ENCODE measurements around the gene MAT1A. TPM values are rescaled to one million over a fixed set of nuclear protein-coding genes. Genes with fewer than 3 reads are reported as not detected.

The MAT1A gene
- total and polyA plus RNA-seq, 10 donors = 0.05 to 0.76 TPM; not detected in 8

DNA sequence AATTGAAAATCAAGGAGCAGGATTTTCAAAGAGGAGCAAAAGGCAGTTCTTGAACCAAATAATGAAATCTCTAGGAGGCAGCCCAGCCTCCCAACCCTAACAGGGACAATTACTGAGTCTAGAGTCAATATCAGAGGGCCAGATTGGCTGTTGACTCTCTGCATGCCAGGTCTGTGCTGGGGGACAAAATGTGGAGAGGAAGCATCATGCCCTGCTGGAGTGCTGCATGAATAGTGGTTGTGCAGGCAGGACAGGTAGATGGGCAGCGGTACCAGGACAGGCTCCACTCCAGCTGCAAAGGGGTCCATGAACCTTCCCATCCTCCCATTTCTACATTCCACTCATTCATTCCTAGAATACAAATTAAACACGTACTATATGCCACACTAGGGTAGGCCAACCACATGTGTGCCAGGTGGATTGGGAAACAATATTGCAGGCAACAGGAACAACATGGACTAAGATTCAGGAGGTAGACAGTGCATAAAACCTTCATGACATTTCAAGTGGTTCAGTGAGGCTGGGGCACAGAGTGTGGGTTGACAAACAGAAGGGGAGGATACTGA, 30.4 kb upstream of the MAT1A start:
- 85 to 97% (median 95%) methylated on average over 2 of the region's 2 CpGs for WGBS, 5 donors

GRCh38 chr10:80319318-80319717, 29.9 kb upstream of the MAT1A start:
- TF ChIP-seq, protein P1, sequence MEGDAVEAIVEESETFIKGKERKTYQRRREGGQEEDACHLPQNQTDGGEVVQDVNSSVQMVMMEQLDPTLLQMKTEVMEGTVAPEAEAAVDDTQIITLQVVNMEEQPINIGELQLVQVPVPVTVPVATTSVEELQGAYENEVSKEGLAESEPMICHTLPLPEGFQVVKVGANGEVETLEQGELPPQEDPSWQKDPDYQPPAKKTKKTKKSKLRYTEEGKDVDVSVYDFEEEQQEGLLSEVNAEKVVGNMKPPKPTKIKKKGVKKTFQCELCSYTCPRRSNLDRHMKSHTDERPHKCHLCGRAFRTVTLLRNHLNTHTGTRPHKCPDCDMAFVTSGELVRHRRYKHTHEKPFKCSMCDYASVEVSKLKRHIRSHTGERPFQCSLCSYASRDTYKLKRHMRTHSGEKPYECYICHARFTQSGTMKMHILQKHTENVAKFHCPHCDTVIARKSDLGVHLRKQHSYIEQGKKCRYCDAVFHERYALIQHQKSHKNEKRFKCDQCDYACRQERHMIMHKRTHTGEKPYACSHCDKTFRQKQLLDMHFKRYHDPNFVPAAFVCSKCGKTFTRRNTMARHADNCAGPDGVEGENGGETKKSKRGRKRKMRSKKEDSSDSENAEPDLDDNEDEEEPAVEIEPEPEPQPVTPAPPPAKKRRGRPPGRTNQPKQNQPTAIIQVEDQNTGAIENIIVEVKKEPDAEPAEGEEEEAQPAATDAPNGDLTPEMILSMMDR (IDR thresholded peaks at IDR 0.05 in 8 of 11, conservative IDR thresholded peaks at IDR 0.05 in 3 of 11) = no peak
- TF ChIP-seq POLR2AphosphoS5 (IDR thresholded peaks at IDR 0.05) (no peak), POLR2A (IDR thresholded peaks at IDR 0.05) (no peak)
- no peaks in the 10 kb centered on the region for H3K4me1 ChIP-seq
- WGBS, 5 donors = 86 to 98% (median 91%) methylated on average over 2 of the region's 2 CpGs
- H3K36me3 ChIP-seq = no peaks in the 10 kb centered on the region
- H3K27me3 ChIP-seq (replicated peaks in 1 of 7) = no peaks in the 10 kb centered on the region
- no peak overlapping the region for H3K27ac ChIP-seq
- H3K4me3 ChIP-seq = no peak overlapping the region
- H3K9me3 ChIP-seq = no peaks in the 10 kb centered on the region
- intact Hi-C loops (cut with DNase I; ENCODE audit: low total_unique reads) = no loop called here
- no peak for DNase-seq

More for the DNA sequence above, 30.4 kb upstream of the MAT1A start:
- Histone ChIP-seq H3K27ac (no peak overlapping the region), H3K4me1 (no peaks in the 10 kb centered on the region), H3K9me3 (no peaks in the 10 kb centered on the region), H3K4me3 (no peak overlapping the region), H3K36me3 (no peaks in the 10 kb centered on the region), H3K27me3 (replicated peaks in 1 of 7) (no peaks in the 10 kb centered on the region)
- intact Hi-C loops (cut with DNase I; ENCODE audit: low total_unique reads) = no loop called here
- no peak for TF ChIP-seq POLR2AphosphoS5 (IDR thresholded peaks at IDR 0.05)
- no peak for TF ChIP-seq POLR2A (IDR thresholded peaks at IDR 0.05)
- TF ChIP-seq, protein P1 (IDR thresholded peaks at IDR 0.05 in 8 of 11, conservative IDR thresholded peaks at IDR 0.05 in 3 of 11) = no peak
- DNase-seq = no peak

DNA sequence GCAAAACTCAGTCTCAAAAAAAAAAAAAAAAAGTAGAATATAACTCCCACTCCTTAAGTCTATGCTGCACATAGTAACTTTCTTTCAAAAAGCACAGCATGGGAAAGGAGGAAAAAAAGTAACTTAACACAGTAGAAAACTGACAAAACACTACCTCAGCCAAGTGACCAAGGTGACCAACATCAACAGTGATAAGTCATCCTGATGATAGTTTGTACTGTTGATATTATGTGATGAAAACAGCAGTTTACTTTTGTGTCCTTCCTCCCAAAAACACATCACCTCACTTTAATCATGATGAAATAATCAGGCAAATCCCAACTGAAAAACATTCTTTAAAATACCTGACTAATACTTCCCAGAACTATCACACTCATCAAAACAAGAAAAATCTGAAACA, 29.3 kb upstream of the MAT1A start:
- no peaks in the 10 kb centered on the region for H3K9me3 ChIP-seq
- H3K36me3 ChIP-seq = no peaks in the 10 kb centered on the region
- H3K27me3 ChIP-seq (replicated peaks in 1 of 7) = no peaks in the 10 kb centered on the region
- H3K27ac ChIP-seq = no peak overlapping the region
- H3K4me3 ChIP-seq = no peak overlapping the region
- no peaks in the 10 kb centered on the region for H3K4me1 ChIP-seq
- intact Hi-C loops (cut with DNase I; ENCODE audit: low total_unique reads) = no loop called here
- TF ChIP-seq, protein P1 (IDR thresholded peaks at IDR 0.05 in 8 of 11, conservative IDR thresholded peaks at IDR 0.05 in 3 of 11) = no peak
- TF ChIP-seq POLR2AphosphoS5 (IDR thresholded peaks at IDR 0.05) = no peak
- no peak for TF ChIP-seq POLR2A (IDR thresholded peaks at IDR 0.05)
- DNase-seq = no peak

- TF ChIP-seq, protein P1 (IDR thresholded peaks at IDR 0.05 in 8 of 11, conservative IDR thresholded peaks at IDR 0.05 in 3 of 11) = no peak
- no peak for TF ChIP-seq POLR2A (IDR thresholded peaks at IDR 0.05)
- TF ChIP-seq POLR2AphosphoS5 (IDR thresholded peaks at IDR 0.05) = no peak
- 91 to 96% (median 92%) methylated on average over 10 to 21 of the region's 21 CpGs for WGBS, 5 donors
- Histone ChIP-seq H3K27ac (no peak overlapping the region), H3K4me3 (no peak overlapping the region), H3K9me3 (no peaks in the 10 kb centered on the region), H3K27me3 (replicated peaks in 1 of 7) (no peaks in the 10 kb centered on the region), H3K36me3 (no peaks in the 10 kb centered on the region), H3K4me1 (no peaks in the 10 kb centered on the region)
- no peak for DNase-seq
- intact Hi-C loops (cut with DNase I; ENCODE audit: low total_unique reads) = no loop called here
These were observed 25.9 kb upstream of the MAT1A start for GRCh38 chr10:80315391-80315790.
